AG09309 (cell line): ENCODE results near the gene SUCLA2.
A peak's percentile ranks its signal among the peaks of the same experiment; 100 is the strongest.

Experiments
- DNase-seq: peaks from one replicate; pipeline ENCODE4 v3.0.0-alpha.2; 2010; ENCODE audit warnings: low read depth
- H3K4me3 ChIP-seq: 2 replicates; pipeline ENCODE4 v1.5.1; 2011; ENCODE audit warnings: mild to moderate bottlenecking, low read depth, low read length, moderate library complexity; ENCODE audit not compliant: control insufficient read depth
- CTCF ChIP-seq: IDR thresholded peaks from 2 replicates; pipeline ENCODE4 v1.5.1; 2011; ENCODE audit warnings: mild to moderate bottlenecking, low read depth, low read length, inconsistent platforms; ENCODE audit not compliant: insufficient read depth, control insufficient read depth; ENCODE audit errors: missing control alignments

Gene SUCLA2

GRCh38 chr13:48001114-48001881, at the start of gene SUCLA2:
Gene SUCLA2, minus strand, starts transcription at chr13:48001273. Its CDS starts 4 bp downstream, at chr13:48001269.
- peak; percentile 33 for DNase-seq
- peak; percentile 9 for TF ChIP-seq CTCF
- H3K4me3 ChIP-seq = peak within 1 kb of the TSS; percentile 100

- no peak overlapping the region for H3K4me3 ChIP-seq
- no peak for DNase-seq
- TF ChIP-seq CTCF = no peak
These were observed 49.5 kb upstream of the SUCLA2 start for GRCh38 chr13:48050550-48050949.

- H3K4me3 ChIP-seq = no peak overlapping the region
- peak; percentile 28 for DNase-seq
- TF ChIP-seq CTCF = no peak
These were observed 42.9 kb upstream of the SUCLA2 start for GRCh38 chr13:48043789-48044503.

- no peak overlapping the region for H3K4me3 ChIP-seq
- no peak for TF ChIP-seq CTCF
- no peak for DNase-seq
These were observed 41.8 kb upstream of the SUCLA2 start for GRCh38 chr13:48042894-48043293.

GRCh38 chr13:48040896-48041295, 39.8 kb upstream of the SUCLA2 start:
- DNase-seq = no peak
- TF ChIP-seq CTCF = no peak
- H3K4me3 ChIP-seq = no peak overlapping the region

GRCh38 chr13:48040049-48040448, 39.0 kb upstream of the SUCLA2 start:
- no peak for TF ChIP-seq CTCF
- no peak for DNase-seq
- no peak overlapping the region for H3K4me3 ChIP-seq

- DNase-seq = no peak
- H3K4me3 ChIP-seq = no peak overlapping the region
- no peak for TF ChIP-seq CTCF
These were observed 37.7 kb upstream of the SUCLA2 start for GRCh38 chr13:48038761-48039160.
